Measurements from ENCODE around the gene MTA1.

GRCh38 chr14:105467249-105467941 lies 47.8 kb downstream of the MTA1 start:
- TF ChIP-seq CTCF (IDR thresholded peaks at IDR 0.05) (no peak), POLR2A (IDR thresholded peaks at IDR 0.05) (no peak)

Measured in Peyer's patch (tissue), 4 donors.